ENCODE measurements around the gene ZNF462. TPM values are rescaled to one million over a fixed set of nuclear protein-coding genes. Genes with fewer than 3 reads are reported as not detected.

Gene ZNF462, protein sequence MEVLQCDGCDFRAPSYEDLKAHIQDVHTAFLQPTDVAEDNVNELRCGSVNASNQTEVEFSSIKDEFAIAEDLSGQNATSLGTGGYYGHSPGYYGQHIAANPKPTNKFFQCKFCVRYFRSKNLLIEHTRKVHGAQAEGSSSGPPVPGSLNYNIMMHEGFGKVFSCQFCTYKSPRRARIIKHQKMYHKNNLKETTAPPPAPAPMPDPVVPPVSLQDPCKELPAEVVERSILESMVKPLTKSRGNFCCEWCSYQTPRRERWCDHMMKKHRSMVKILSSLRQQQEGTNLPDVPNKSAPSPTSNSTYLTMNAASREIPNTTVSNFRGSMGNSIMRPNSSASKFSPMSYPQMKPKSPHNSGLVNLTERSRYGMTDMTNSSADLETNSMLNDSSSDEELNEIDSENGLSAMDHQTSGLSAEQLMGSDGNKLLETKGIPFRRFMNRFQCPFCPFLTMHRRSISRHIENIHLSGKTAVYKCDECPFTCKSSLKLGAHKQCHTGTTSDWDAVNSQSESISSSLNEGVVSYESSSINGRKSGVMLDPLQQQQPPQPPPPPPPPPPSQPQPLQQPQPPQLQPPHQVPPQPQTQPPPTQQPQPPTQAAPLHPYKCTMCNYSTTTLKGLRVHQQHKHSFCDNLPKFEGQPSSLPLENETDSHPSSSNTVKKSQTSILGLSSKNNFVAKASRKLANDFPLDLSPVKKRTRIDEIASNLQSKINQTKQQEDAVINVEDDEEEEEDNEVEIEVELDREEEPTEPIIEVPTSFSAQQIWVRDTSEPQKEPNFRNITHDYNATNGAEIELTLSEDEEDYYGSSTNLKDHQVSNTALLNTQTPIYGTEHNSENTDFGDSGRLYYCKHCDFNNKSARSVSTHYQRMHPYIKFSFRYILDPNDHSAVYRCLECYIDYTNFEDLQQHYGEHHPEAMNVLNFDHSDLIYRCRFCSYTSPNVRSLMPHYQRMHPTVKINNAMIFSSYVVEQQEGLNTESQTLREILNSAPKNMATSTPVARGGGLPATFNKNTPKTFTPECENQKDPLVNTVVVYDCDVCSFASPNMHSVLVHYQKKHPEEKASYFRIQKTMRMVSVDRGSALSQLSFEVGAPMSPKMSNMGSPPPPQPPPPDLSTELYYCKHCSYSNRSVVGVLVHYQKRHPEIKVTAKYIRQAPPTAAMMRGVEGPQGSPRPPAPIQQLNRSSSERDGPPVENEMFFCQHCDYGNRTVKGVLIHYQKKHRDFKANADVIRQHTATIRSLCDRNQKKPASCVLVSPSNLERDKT (N-terminal part only)
- total RNA-seq = 1 to 10 TPM; 4.7 to 8.9 TPM

DNA sequence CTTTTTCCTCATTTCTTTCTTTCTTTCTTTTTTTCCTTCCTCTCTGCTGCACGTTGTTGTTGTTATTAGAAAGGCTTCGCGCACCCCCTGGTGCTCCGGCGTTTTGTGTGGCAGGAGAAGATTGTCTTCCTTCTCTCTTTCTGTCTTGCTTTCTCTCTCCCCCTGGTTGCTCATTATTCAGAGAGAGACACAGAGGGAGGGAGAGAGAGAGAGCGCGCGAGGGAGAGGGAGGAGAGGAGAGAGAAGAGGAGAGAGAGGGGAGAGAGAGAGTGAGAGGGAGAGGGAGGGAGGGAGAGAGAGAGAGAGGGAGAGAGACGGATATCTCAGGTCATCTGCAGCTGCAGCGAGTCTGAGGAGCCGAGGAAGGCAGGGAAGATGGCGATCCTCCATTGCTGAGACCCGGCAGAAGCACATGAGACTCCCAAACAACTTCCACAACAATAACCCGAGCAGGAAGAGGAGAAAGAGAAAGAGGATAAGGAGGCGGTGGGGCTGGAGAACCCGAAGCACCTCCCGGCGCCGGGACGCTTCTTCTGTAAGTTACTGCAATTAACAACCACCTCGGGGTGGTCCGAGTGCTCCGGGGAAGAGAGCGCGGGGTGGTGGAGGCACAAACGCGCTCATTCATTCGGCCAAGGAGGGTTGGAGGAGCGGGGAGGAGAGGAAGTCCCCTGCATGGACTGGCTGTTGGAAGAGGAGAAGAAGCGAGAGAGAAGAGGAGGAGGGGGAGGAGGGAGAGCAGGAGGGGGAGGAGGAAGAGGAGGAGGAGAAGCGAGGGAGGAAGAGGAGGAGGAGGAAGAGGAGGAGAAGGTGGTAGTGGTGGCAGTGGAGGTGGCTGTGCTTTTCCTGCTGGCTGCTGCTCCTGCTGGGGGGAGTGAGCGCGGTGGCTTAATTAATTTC, at the start of gene ZNF462:
ZNF462 (plus strand) TSS at position 346 of the 900 bp plus-strand sequence. CDS start 60,218 bp downstream, outside the sequence.
- no peaks in the 10 kb centered on the region for H3K9me3 ChIP-seq
- no peaks in the 10 kb centered on the region for H3K36me3 ChIP-seq (replicated peaks in 1 of 2; ENCODE audit: insufficient read depth in 1 of 2, low read depth in 2 of 2)
- peaks cover 42% of the 10 kb centered on the region for H3K4me1 ChIP-seq
- H3K27ac ChIP-seq = peak within 1 kb of the TSS; percentile 28 to 69 (median 54)
- 1% methylated on average over 33 of the region's 33 CpGs for WGBS, 2 donors
- peaks cover 0 to 21% of the 10 kb centered on the region in 2 donors for H3K27me3 ChIP-seq
- H3K4me3 ChIP-seq = peak within 1 kb of the TSS; percentile 32 to 39
- no peak for TF ChIP-seq POLR2A (IDR thresholded peaks at IDR 0.05)
- TF ChIP-seq, protein P1, sequence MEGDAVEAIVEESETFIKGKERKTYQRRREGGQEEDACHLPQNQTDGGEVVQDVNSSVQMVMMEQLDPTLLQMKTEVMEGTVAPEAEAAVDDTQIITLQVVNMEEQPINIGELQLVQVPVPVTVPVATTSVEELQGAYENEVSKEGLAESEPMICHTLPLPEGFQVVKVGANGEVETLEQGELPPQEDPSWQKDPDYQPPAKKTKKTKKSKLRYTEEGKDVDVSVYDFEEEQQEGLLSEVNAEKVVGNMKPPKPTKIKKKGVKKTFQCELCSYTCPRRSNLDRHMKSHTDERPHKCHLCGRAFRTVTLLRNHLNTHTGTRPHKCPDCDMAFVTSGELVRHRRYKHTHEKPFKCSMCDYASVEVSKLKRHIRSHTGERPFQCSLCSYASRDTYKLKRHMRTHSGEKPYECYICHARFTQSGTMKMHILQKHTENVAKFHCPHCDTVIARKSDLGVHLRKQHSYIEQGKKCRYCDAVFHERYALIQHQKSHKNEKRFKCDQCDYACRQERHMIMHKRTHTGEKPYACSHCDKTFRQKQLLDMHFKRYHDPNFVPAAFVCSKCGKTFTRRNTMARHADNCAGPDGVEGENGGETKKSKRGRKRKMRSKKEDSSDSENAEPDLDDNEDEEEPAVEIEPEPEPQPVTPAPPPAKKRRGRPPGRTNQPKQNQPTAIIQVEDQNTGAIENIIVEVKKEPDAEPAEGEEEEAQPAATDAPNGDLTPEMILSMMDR (IDR thresholded peaks at IDR 0.05) = peak in 6 of 7 experiments; percentile 24 to 61 (median 51)
- intact Hi-C loops (cut with DNase I) = no loop called here
- DNase-seq (peak in 3 of 4 donors; percentile 21 to 40 (median 31)), ATAC-seq (peak; percentile 19)

DNA sequence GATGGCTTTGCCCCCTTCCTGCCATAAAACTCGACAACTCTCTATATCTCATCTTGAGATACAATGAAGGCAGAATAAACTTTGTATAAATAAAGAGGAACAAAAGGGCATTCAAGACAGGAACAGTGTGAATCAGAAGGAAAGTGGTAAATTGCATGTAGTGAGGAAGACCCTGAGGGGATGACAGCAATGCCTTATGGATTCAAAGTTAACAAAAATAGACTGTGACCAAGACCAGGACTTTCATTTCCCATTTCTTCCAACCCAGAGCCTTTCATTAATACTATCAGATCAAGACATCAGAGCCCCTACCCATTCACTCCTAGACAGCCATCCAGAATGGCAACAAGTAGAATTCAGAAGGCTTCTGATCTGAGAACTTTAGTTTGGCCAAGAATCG, 46.4 kb upstream of the ZNF462 start:
- Histone ChIP-seq H3K27ac (no peak overlapping the region), H3K27me3 (no peaks in the 10 kb centered on the region), H3K4me1 (no peaks in the 10 kb centered on the region), H3K9me3 (no peaks in the 10 kb centered on the region), H3K4me3 (no peak overlapping the region), H3K36me3 (replicated peaks in 1 of 2; ENCODE audit: insufficient read depth in 1 of 2, low read depth in 2 of 2) (no peaks in the 10 kb centered on the region)
- TF ChIP-seq, protein P1 (IDR thresholded peaks at IDR 0.05) = no peak
- no peak for TF ChIP-seq POLR2A (IDR thresholded peaks at IDR 0.05)
- 38 to 43% methylated on average over 2 of the region's 2 CpGs for WGBS, 2 donors
- ATAC-seq (no peak), DNase-seq (no peak)
- intact Hi-C loops (cut with DNase I) = no loop called here

DNA sequence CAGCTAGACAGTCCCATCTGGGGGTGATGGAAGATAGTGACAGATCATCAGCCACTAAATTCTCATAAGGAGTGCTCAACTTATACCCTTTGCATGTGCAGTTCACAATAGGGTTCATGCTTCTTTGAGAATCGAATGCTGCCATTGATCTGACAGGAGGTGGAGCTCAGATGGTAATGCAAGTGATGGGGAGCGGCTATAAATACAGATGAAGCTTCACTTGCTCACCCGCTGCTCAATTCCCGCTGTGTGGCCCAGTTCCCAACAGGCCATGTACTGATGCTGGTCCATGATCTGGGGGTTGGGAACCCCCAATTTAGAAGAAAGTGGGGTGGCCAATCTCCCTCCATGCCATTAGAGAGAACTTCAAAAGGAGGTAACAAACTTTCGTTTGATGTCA, 44.9 kb upstream of the ZNF462 start:
- H3K36me3 ChIP-seq (replicated peaks in 1 of 2; ENCODE audit: insufficient read depth in 1 of 2, low read depth in 2 of 2) = no peaks in the 10 kb centered on the region
- no peak overlapping the region for H3K27ac ChIP-seq
- no peaks in the 10 kb centered on the region for H3K9me3 ChIP-seq
- no peak for ATAC-seq
- DNase-seq = no peak
- no peak for TF ChIP-seq POLR2A (IDR thresholded peaks at IDR 0.05)
- TF ChIP-seq, protein P1 (IDR thresholded peaks at IDR 0.05) = no peak
- no peak overlapping the region for H3K4me3 ChIP-seq
- H3K27me3 ChIP-seq = no peaks in the 10 kb centered on the region
- WGBS, 2 donors = 83 to 91% methylated on average over 5 of the region's 5 CpGs
- no peaks in the 10 kb centered on the region for H3K4me1 ChIP-seq
- intact Hi-C loops (cut with DNase I) = no loop called here

DNA sequence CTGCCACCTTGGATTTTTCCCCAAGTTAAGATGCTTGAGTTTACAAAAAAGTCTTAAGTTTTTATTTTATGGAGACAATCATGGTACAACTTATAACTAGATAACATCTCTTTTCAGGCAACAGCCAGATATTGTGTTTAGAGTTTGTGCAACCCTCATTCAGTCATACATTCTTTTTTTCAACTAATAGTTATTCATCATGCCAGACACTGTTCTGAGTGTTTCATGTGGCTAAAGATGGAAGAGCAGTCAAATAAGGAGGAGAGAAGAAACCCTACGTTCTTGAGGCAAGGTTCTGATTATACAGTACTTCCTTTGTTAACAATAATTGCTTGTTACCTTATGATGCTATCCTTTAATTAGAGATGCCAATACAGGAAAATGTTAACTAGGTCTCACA, 42.1 kb upstream of the ZNF462 start:
- no peaks in the 10 kb centered on the region for H3K4me1 ChIP-seq

More for the DNA sequence above, 42.1 kb upstream of the ZNF462 start:
- no peaks in the 10 kb centered on the region for H3K9me3 ChIP-seq
- intact Hi-C loops (cut with DNase I) = no loop called here
- no peak overlapping the region for H3K27ac ChIP-seq
- no peak overlapping the region for H3K4me3 ChIP-seq
- ATAC-seq (no peak), DNase-seq (no peak)
- no peaks in the 10 kb centered on the region for H3K36me3 ChIP-seq (replicated peaks in 1 of 2; ENCODE audit: insufficient read depth in 1 of 2, low read depth in 2 of 2)
- H3K27me3 ChIP-seq = no peaks in the 10 kb centered on the region
- WGBS, 2 donors = 29 to 35% methylated on average over 1 of the region's 1 CpG
- TF ChIP-seq, protein P1 (IDR thresholded peaks at IDR 0.05) = no peak
- TF ChIP-seq POLR2A (IDR thresholded peaks at IDR 0.05) = no peak
